Esophagus mucosa (tissue), 1 donor: ENCODE measurements around the gene KRT36. TPM values are rescaled to one million over a fixed set of nuclear protein-coding genes. Genes with fewer than 3 reads are reported as not detected.
A peak's percentile ranks its signal among the peaks of the same experiment; 100 is the strongest.

ENCODE experiments used
- ATAC-seq: fragments of 200-7000 bp; cut with Tn5 transposase; one replicate; pipeline ENCODE4 v1.9.1; 2020
- total RNA-seq: library from RNA; stranded (reverse); gene quantifications from one replicate; pipeline ENCODE4 v1.2.4, GENCODE V29; 2023
- donor health status: DM: yes; HTN: yes; CAD: no.

KRT36 gene
- total RNA-seq, 1 donor from 2014 or later = not detected

DNA sequence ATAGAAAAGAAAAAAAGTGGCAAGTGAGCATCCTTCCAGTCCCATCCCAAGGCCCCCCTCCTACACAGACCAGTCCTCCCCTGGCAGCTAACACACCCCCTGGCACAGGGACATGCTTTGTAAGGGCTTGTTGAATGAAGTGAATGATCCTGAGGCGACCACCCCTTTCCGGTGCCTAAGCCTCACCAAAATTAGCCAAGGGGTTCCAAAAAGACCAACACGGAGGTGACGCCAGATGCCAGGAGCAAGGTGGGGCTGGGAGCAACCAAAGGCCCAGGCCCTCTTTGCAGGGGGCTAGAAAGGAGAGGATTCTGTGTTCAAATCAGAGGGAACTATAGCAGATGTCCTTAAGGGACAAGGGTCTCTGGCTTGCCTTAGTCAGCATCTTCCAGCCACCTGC, 14.3 kb downstream of the KRT36 start:
- ATAC-seq = no peak

DNA sequence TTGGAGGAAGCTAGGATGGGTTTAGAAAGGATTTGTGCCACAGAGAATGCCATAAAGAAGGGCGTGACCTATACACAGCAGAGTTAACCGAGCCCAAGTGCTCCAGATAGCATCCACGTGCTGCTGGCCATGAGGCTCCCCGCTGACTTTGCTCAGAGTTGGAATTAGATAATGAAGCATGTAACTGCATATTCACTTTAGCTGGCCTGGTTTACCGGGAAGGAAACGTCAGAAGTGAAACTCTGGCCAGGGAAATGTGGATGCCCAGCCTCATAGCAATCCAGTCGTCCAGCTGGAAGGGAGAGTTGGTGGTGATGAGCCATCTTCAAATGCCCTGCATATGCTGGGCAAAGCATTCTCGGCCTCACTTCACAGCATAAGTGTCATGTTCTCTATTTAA, 14.8 kb downstream of the KRT36 start:
- ATAC-seq = no peak

DNA sequence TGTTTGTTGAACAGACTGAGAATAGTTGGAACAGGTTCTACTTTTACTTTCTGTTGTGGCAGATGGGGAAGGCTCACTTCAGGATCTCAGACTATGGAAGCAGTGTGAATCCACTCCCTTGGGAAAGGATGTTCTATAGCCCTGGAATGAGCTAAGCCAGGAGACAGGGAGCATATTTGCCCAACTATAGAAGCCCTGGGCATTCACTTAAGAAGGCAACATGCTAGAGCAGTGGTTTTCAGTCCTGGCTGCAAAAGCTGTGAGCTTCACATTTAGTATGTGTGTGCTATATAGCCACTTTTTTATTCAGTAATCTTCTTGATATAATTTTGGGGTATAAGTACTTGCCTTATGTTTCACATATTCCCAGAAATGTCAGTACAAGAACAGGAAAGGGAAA, 21.4 kb downstream of the KRT36 start:
- ATAC-seq = no peak

DNA sequence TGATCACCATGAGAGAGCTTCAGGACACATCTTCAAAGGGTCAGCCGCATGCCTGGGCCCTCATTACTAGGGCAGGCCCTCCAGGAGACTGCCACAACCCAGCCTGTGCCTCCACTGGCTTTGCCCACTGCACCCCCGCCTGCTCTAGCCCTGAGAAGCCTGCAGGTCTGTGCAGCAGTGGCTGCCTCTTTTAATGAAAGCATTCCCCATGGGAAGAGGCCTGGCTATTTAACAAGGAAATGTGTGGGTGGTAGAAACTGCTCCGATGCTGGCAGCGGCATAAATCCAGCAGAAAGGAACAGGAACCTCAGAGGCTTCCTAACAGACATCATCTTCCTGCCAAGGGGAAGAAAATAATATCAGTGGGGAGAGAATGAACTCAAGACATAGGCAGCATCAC, 22.1 kb downstream of the KRT36 start:
- no peak for ATAC-seq

DNA sequence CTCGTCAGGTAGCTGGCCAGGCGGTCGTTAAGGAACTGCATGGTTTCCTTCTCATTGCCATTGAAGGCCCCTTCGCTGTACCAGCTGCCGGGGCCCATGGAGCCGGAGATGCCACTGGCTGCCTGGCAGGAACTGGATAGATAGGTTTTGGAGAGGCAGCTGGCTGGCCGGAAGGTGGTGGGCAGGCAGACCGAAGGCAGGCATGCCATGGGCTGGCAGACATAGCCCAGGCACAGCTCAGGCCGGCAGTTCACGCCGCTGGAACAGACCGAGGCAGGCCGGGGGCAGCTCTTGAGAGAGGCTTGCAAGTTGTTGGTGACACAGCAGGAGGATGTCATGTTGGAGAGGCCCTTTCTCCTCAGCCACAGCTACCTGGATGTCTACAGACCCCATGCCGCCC, 22.7 kb downstream of the KRT36 start, which contains the start of gene KRT32:
Gene KRT32, minus strand, starts transcription at position 399 of the 400 bp plus-strand sequence. Its CDS starts 61 bp downstream, at position 338.
- no peak for ATAC-seq

DNA sequence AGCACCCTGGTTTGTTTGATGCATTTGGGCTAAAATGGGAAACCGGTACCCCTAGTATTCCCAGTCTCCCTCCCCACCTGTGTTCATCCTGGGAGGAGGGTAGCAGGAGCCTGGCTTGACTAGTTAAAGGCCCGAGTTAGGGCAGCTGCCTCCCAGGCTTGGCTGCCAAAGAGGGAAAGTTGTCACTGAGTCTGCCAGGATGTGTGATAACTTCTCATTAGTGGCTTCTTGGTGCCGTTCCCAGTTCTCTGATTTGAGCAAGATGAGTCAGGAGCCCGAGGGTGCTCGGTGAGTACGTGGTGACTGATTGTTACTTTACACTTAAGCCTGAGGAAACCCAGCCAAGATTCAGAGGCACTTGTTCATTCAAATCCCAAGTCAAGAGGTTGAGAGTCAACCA, 25.0 kb downstream of the KRT36 start:
- peak; percentile 94 for ATAC-seq

DNA sequence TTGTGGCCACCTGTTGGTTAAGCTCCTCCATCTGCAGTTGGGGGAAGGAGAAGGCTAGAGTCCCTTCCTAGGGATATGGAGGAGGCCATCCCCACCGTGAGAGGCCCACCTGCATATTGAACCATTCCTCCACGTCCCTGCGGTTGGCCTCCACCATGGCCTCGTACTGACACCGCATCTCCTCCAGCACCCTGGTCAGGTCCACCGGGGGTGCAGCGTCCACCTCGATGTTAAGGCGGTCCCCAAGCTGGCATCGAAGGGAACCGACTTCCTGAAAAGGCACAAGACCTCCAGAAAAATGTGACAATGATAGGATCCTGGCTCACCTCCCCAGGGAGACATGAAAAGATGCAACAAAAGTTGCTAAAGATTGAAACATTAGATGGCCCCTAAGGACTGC, 25.5 kb downstream of the KRT36 start:
- no peak for ATAC-seq

DNA sequence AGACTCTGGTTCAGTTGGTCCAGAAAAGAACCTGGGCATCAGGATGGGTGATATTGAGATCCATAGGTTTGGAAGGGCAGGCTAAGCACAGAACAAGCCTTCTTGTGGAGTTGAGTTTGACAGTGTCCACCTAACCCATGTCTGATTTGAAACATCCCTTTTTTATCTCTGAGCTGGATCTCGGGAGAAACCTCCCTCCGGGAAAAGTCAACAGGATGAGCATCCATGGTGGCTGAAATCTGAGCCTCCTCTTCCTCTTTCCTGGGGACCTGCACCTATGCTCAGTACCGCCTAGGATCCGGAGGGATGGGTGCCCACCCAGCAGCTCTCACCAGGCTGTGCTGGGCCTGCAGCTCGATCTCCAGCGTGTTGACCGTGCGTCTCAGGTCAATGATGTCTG, 26.0 kb downstream of the KRT36 start:
- ATAC-seq = no peak

DNA sequence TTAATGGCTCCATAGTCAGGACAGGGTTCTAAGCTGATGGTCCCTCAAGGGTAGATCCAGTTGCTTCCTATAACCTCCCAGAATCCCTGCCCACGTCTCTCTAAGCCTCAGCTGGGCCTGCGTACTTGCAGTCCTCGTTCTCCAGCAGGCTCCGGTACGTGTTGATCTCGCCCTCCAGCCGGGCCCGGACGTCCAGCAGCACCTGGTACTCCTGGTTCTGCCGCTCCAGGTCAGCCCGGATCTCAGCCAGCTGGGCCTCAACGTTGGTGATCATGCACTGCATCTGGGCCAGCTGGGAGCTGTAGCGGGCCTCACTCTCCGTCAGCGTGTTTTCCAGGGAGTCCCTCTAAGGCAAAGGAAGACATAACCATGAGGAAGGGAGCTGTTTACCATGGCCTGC, 27.0 kb downstream of the KRT36 start:
- ATAC-seq = no peak

DNA sequence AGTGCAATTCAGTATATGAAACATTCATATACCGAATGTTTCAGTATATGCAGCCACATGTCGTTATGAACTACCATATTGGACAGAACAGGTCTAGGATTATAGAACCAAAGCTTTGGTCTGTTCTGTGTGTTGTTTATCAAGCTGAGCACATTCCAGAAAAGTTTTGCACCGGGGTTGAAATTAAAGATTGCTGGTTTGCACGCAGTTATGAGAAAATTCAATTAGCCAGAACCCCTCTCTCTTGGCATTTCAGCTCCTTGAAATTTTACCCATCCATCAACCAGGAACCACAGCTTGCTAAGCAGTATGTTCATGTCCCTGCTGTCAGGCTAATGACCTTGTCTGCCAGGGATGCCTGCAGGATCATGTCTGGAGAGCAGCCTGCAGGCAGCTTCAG, 32.0 kb downstream of the KRT36 start:
- ATAC-seq = peak; percentile 50

DNA sequence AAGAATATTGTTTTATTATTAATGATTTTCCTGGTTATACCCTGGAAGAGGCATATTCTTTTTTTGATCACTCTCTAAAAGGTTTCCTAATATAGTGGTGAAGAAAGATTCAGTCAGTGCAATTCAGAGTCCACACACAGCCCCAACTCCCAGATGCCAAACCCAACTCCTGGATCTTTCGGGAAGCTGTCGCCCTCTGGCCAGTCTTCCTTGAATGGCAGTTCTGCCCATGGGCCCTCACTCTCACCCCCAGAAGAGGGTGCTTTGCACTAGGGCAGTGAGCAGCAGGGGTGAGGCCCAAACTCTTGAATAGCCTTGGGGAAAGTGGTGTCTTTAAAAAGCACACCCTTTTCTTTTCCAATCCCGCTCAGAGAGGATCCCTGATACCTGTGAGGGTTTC, 33.5 kb downstream of the KRT36 start:
- ATAC-seq = no peak

DNA sequence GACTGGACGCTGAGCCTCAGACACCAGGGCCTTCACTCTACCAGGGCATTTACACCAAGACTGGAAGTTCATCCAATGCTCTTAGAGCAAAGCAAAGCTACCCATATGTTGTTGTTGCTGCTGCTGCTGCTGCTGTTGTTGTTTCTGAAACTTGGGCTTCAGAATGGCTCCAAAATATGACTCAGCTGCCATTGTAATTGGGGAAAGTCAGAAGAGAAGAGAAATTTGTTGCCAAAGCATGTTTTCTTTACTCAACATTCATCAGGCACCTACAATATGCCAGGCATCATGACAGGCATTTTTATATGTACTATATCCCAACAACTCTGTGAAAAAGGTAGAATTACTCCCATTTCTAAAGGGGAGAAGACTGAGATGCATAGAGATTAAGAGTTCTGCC, 34.5 kb downstream of the KRT36 start:
- ATAC-seq = no peak

DNA sequence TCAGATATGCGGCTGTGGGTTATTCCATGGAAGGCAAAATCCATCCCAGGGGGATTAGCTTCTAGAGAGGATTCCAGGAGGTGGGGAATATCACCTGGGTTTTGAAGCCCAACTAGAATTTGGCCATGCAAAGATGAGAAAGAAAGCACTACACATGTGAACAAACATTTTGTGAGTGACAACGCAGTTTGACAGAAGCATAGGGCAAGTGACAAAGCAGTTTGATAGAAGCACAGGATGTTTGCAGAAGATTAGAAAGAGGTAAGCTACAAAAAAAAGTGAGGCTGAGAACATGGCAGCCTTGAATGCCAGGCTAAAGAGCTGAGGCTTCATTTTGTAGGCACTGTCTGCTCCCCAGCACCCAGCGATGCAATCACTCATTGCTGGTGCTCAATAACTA, 36.6 kb downstream of the KRT36 start:
- no peak for ATAC-seq

DNA sequence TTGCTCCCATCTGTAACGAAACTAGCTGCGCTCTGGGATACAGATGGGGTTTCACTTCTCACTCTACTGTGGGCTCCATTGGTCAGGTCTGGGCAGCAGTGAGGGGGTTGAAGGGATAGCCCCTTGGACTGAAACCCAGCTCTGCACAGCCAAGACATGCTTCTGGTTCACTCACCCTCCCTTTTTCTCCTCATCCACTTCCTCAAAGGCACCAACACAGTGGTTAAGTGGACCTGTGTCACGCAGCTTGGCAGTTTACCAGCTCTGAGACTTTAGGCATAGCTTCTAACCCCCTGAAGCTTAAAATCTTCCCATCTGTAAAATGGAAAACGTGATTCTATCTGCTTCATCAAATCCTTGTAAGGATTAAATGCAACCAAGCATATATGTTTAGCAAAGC, 37.4 kb downstream of the KRT36 start:
- peak; percentile 13 for ATAC-seq

DNA sequence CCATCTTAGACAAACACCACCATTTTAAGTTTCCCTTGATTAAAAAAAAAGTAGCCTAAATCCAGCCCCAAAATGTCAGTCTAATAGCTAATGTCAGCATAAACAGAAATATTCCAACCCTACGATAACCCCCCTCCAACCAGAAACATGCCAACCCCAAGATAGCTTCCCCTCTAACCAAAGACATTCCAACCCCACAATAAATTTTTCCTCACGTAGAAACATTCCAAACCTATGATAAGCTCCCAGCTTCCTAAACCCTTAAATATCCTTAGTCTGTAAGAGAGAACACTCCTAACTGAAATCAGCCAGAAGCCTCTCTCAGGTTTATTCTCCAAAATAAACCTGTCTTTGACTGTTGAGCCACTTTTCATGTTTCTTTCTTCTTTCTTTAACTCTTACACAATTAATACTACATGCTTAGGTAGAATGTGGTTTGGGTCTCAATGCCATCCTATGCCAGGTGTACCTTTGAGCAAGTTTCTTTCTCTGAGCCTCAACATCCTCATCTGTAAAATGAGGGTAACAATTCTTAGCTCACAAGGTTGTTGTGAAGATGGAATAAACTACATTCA, 38.5 kb downstream of the KRT36 start:
- ATAC-seq = no peak

DNA sequence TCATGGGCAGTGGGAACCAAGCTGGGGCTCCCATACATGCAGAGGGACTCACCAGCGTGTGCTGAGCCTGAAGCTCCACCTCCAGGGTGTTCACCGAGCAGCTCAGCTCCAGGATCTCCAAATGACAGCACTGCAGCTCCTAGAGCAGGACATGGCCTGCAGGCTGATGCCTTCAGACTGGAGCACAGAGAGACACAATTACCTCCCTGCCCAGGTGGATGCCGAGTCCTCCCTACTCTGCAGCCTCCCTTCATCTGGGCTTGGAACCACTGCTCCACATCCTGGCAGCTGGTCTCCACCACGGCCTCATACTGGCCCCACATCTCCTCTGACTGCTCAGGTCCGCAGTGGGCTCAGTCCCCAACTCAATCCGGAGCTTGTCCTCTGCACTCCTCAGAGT, 40.7 kb downstream of the KRT36 start:
- no peak for ATAC-seq

DNA sequence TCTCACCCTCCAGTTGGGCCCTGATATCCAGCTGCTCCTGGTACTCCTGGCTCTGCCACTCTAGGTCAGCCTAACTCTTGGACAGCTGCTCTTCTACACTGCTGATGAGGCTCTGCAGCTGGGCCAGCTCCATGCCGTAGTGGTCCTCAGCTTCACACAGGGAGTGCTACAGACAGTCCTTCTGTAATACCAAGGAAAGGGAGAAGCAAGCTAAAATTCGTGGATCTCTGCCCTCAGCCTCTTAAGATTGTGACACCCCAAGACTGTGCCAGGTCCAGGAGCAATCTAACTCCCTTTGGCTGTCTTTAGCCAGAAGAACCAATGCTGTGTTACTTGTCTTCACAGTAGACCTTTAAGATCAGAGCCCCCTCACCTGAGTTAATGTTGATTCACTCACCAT, 41.2 kb downstream of the KRT36 start:
- no peak for ATAC-seq

DNA sequence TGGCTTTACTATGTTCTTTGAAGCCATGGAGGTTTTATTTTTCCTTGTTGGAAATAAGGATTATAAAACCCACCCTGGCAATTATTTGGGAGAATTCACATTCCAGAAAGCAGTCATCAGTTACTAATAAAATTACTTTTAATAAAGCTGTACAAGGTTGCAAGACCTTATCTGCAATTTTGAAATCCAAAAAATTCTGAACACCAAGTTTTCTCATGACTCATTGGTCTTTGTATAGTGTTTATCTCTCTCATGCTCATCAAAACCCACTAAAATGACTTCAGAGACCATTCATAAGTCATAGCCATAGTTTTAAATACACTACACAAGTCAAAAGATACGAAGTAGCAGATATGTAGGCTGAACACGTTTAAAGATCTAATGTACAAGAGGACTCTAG, 42.9 kb downstream of the KRT36 start:
- ATAC-seq = no peak

DNA sequence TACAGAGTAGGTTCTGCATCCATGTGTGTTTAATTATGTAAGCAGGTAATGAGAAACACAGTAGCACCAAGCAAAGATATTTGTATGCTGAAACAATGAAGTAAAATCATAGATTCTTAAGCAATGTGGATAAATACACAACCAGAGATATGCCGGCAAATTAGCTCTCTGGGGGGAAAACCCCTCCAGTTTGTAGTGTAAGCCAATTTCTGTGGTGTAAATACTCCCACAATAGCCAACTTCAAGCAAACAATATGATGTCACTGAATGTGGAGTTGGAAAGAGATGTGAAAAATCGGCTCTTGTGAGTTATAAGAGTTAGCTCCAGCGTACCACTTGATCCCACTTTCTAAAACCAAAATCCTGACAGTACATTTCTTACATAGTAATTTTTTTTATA, 45.1 kb downstream of the KRT36 start:
- ATAC-seq = no peak

DNA sequence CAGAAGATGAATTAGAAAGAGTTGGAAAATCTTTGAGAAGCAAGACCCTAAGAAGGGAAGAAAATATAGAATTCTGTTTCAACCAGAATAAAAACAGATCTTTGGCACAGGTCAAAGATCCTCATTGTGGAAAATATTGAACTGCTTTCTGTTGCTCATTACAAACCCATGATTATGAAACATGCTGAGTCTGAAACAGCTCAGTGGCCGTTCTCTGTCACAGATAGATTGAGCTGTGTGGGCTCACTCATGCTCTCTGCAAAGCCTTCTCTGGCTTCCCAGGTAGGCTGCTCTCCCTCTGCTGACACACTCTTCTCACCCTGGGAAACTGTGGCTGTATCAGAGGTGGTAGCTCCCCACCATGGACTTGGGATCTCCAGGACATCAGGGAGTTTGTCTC, 45.5 kb downstream of the KRT36 start:
- ATAC-seq = no peak

DNA sequence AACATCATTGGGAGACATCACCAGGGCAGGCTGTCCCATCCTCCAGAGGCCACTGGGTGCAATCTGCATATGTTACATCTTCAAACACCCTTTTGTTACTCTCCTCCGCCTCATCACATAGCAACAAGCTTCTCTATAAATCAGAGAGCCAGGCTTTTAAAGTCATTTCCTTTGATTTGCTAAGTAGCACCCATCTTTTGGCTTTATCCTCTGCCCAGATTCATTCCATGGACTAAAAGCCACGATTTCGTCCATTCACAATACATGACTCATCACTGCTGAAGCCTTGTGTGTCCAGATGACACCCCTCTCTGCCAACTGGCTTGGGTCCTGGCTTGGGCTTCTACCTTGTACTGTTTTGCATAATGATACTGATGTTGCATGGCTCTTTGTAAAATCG, 47.0 kb downstream of the KRT36 start:
- no peak for ATAC-seq

DNA sequence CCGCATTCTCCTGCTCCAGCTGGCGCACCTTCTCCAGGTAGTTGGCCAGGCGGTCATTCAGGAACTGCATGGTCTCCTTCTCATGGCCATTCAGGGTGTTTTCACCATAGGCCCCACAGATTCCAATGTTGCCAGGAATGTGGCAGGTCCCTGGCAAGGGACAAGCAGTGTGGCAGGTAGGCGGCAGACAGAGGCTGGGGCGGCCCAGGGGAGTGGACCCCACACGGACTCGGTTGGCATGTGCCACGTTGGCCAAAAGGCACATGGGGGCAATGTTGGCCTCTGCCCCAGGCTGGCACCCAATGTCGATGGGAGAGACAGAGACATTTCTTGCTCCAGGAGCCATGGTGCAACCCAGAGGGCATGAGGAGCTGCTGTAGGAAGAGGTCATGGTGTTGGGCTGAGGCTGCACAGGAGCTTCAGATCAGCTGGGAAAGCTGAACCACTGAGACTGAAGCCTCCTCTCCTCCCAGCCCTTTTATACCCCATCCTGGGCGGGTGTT, 49.1 kb downstream of the KRT36 start, which contains the start of gene KRT38:
Gene KRT38, minus strand, starts transcription at position 453 of the 503 bp plus-strand sequence. Its CDS starts 62 bp downstream, at position 391.
- no peak for ATAC-seq

DNA sequence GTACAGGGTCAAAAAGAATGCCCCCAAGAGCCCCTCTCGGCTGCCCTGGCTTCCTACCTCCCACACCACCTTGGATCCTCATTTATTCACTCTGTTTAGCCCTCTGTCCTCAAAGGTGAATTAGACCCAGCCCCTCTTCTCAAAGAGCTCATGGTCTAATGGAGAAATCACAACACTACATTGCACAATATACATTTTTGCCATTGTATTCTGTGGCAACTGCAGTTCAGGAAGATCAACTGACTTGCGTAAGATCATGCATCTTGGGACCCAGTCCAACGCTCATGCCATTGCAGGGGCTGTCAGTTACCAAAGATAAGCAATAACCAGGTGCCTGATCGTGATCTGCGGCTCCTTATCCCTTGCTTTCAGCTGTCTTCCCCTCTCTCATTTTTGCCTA, 50.3 kb downstream of the KRT36 start:
- ATAC-seq = peak; percentile 50

DNA sequence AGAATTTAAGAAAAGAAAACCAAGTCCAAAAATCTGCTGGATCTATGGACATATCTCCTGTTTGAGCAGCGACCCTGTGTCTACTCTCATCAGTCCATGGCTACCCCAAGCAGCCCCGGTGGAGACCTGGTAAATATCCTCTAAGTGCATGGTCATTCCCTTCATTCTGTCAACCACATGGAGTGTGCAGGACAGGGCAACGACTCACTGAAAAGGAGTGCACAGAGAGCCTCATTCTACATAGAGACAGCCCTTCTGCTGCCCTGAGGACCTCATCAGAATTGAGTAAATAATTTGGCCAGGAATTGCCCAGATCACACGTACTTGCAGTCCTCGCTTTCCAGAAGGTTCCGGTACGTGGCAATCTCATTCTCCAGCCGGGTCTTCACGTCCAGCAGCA, 51.9 kb downstream of the KRT36 start:
- ATAC-seq = no peak

DNA sequence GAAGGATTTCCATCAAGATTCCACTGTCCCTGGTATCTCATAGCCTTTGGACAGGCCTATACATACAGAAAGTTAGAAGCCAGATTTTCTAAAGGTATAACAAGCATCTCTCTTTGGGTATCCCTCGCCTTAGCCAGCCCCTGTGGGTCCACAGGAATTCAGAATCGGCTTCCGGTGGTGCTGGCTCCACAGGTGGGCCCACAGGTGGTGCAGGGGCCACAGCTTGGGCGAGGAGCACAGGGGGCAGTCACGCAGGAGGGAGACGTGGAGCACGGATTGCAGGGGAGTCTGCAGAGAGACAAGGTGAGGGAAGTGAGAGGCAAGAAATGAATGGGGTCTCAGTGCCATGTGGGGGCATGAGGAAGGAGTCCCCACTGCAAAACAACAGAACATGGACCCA, 52.5 kb downstream of the KRT36 start:
- ATAC-seq = no peak
